GM06990 (cell line): ENCODE results near the gene MARCHF4.

Experiments used
- DNase-seq: peaks from one replicate; pipeline ENCODE4 v3.0.0-alpha.2; 2011; ENCODE audit not compliant: insufficient read length; ENCODE audit errors: extremely low read depth
- H3K27me3 ChIP-seq: replicated peaks from 2 replicates; pipeline ENCODE4 v1.6.0; 2011; ENCODE audit warnings: low read length; ENCODE audit not compliant: control insufficient read depth, insufficient read depth
- H3K36me3 ChIP-seq: 2 replicates; pipeline ENCODE4 v1.5.1; 2011; ENCODE audit warnings: low read length; ENCODE audit not compliant: control insufficient read depth, insufficient read depth
- H3K4me3 ChIP-seq: replicated peaks from 2 replicates; pipeline ENCODE4 v1.5.1; 2011; ENCODE audit warnings: low read depth, mild to moderate bottlenecking, control low read depth, low read length
- CTCF ChIP-seq: IDR thresholded peaks from 2 replicates; pipeline ENCODE4 v1.5.1; 2011; ENCODE audit warnings: low read length, control low read depth, mild to moderate bottlenecking, inconsistent platforms; ENCODE audit not compliant: insufficient read depth, poor library complexity, severe bottlenecking

MARCHF4 gene

GRCh38 chr2:216344950-216345300, 27.4 kb downstream of the MARCHF4 start:
- H3K27me3 ChIP-seq = no peaks in the 10 kb centered on the region; the same call in 1 of the 2 replicates
- TF ChIP-seq CTCF = no peak
- H3K36me3 ChIP-seq = no peaks in the 10 kb centered on the region
- no peak overlapping the region for H3K4me3 ChIP-seq
- DNase-seq = no peak

GRCh38 chr2:216344206-216344949, 27.9 kb downstream of the MARCHF4 start:
- no peak overlapping the region for H3K4me3 ChIP-seq
- H3K36me3 ChIP-seq = no peaks in the 10 kb centered on the region
- H3K27me3 ChIP-seq = no peaks in the 10 kb centered on the region; the same call in 1 of the 2 replicates
- TF ChIP-seq CTCF = no peak
- DNase-seq = no peak

- no peak for TF ChIP-seq CTCF
- no peaks in the 10 kb centered on the region; the same call in 1 of the 2 replicates for H3K27me3 ChIP-seq
- no peak for DNase-seq
- no peak overlapping the region for H3K4me3 ChIP-seq
- H3K36me3 ChIP-seq = no peaks in the 10 kb centered on the region
Measured at GRCh38 chr2:216343221-216343980, 28.9 kb downstream of the MARCHF4 start.

GRCh38 chr2:216341121-216341520, 31.2 kb downstream of the MARCHF4 start:
- Histone ChIP-seq H3K36me3 (no peaks in the 10 kb centered on the region), H3K27me3 (no peaks in the 10 kb centered on the region; the same call in 1 of the 2 replicates), H3K4me3 (no peak overlapping the region)
- TF ChIP-seq CTCF = no peak
- no peak for DNase-seq

GRCh38 chr2:216340280-216340631, 32.0 kb downstream of the MARCHF4 start:
- TF ChIP-seq CTCF = no peak
- Histone ChIP-seq H3K36me3 (no peaks in the 10 kb centered on the region), H3K4me3 (no peak overlapping the region), H3K27me3 (no peaks in the 10 kb centered on the region; the same call in 1 of the 2 replicates)
- no peak for DNase-seq
